GM18861 (cell line): Measurements from ENCODE around the gene PABPN1L.

Experiments used
- ATAC-seq: cut with Tn5 transposase; IDR thresholded peaks from one replicate; pipeline ENCODE4 v1.9.1; 2021; ENCODE audit not compliant: unreplicated experiment

Gene PABPN1L

GRCh38 chr16:88884569-88885271 is 18.3 kb upstream of the PABPN1L start:
- ATAC-seq: no peak

DNA sequence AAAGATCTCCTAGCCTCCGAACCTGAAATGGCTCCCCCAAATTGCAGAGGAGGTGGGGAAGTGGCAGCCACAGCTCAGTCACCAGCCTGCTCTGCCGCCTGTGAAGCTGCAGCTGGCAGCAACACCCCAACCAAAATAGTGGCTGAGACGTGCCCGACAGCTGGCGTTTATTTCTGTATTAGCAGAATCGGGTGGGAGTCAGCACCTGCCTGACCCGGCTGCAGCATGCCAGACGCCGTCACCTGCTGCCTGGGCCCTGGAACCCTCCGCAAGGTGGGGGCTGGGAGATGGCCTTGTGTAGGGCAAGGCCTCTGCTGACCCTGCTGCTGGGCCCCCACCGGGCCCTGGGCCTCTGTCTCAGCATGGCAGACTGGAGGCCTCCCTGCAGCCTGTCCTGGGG is 17.5 kb upstream of the PABPN1L start:
- no peak for ATAC-seq

GRCh38 chr16:88883117-88883895 is 16.8 kb upstream of the PABPN1L start:
- no peak for ATAC-seq

DNA sequence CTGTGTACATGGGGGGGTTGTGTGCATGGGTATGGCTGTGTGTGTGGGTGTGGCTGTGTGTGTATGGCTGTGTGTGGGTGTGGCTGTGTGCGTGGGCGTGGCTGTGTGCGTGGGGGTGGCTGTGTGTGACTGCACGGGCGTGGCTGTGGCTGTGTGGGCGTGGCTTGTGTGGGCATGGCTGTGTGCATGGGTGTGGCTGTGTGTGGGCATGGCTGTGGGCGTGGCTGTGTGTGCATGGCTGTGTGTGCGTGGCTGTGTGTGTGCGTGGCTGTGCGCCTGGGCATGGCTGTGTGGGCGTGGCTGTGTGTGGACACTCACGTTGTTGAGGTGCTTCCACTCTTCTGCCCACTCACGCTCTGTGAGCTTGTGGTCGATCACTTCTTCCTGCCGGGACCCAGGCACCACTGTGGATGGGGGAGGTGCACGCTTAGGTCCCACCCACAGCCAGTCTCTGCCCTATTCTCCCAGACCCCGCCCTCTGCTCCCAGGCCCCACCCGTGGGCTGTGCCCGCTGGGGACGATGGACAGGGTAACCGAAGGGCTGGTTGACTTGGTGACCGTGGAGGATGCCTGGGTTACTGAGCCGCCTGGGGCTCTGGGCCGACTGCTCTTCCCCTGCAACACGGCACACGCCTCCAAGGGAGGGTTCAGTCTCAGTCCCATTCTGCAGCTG is 16.0 kb upstream of the PABPN1L start:
- ATAC-seq: no peak

DNA sequence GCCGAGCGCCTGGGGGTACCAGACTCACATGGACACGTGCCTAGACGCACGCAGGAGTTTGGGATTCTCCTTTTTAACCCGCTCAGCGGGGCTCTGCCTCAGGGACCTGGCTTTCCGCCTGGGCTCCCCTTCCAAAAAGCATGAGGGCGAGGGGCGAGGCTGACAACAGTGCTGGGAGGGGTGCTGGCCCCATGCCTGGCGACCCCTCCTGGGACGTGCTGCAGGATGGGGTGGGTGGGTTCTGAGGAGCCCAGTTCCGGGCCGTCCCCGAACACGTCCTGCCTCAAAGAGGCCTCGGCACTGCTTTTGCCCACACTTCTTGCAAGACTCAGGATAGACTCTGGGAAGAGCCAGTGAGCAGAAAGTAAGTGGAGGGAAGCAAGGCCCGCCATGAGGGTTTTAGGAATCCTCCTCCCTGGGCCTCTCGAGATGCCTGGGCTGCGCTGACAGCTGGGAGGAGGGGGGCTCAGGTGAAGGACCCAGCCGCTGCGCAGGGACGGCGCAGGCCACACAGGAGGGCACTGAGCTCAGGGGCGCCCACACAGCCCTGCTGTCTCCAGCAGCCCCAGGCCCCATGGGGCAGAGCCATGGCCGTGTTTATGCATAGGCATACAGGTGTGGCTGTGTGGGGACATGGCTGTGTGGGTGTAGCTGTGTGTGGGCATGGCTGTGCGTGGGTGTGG is 15.4 kb upstream of the PABPN1L start:
- ATAC-seq: no peak

DNA sequence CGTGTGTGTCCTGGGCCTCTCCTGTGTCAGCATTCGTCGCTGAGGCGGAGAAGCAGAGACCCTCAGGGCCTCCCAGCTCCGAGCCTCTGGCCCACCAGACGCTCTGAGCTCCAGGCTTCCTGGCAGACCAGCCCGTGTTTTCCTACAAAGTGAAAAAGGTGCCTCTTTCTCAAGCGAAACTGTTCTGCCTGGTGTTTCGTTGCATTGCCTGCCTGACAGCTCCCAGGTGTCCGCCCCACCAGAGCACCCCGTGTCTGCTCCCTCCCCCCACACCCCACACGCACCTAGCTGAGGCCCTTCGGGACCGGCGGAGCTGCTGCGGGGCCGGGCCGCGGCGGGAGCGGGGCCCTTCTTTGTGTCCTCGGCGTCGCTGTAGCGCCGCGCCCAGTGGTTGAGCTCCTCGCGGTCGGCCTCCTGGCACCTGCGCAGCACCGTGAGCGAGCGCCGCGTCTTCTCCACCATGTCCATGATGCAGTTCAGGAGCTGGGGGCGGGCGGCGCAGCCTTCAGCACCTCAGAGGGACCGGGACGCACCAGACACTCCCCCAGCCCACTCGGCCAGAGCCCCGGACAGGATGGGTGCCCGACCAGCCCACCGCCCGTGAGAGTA is 14.7 kb upstream of the PABPN1L start:
- no peak for ATAC-seq

- ATAC-seq: no peak
Measured at GRCh38 chr16:88880226-88881006, 14.0 kb upstream of the PABPN1L start.

DNA sequence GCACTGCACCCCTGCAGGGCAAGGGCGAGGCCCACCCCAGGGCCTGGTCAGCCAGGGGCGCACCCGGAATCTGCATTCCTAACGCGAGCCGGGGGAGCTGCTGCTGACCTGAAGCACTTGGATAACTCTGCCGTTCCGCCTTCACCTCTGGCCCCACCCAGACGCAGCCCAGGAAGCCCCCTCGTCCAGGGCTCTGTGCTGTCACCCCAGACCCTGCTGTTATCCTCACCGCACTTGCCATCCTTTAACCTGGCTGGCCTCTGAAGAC is 13.3 kb upstream of the PABPN1L start:
- ATAC-seq: no peak

- ATAC-seq: no peak
Measured at GRCh38 chr16:88878967-88879787, 12.7 kb upstream of the PABPN1L start.

DNA sequence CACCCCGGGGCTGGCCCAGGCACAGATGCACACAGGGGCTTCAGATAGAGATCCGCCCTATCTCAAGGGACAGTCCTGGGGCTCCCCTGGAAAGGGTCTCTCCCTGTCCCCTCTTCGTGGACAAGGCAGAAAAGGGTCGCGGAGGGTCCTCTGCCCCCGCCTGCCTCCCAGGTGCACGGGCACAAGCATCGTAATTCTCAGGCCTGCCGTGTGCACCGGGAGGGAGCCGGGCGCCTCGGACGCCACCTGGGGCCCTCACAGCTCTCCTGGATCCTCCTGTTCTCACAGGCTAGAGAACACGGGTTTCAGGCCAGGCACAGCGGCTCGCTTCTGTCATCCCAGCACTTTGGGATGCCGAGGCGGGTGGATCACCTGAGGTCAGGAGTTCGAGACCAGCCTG is 11.9 kb upstream of the PABPN1L start:
- no peak for ATAC-seq

- ATAC-seq: no peak
Measured at GRCh38 chr16:88877564-88878289, 11.3 kb upstream of the PABPN1L start.

GRCh38 chr16:88876942-88877526 is 10.6 kb upstream of the PABPN1L start:
- ATAC-seq: no peak

DNA sequence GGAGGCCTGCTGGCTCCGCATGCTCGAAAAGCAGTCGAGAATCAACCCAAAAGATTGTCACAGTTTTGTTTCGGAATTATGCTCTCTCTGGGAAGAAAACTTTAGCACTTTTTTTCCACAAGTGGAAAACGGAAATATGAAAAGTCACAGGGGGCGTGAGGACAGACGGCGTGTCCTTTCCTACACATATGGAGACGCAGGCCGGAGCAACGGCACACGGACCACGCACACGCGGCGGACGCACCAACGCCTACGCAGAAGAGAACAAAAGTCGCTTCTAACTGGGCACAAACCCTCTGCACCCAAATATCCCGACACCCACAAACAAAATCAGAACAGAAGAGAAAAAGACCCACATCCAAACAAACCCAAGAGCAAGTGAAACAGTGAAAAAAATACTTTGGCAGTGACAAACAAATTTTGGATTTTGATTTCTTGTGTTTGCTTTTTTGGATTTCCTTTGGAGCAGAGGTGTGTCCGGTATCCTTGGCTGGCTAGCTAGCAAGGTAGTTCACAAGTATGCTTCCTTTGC is 9.3 kb upstream of the PABPN1L start:
- no peak for ATAC-seq

DNA sequence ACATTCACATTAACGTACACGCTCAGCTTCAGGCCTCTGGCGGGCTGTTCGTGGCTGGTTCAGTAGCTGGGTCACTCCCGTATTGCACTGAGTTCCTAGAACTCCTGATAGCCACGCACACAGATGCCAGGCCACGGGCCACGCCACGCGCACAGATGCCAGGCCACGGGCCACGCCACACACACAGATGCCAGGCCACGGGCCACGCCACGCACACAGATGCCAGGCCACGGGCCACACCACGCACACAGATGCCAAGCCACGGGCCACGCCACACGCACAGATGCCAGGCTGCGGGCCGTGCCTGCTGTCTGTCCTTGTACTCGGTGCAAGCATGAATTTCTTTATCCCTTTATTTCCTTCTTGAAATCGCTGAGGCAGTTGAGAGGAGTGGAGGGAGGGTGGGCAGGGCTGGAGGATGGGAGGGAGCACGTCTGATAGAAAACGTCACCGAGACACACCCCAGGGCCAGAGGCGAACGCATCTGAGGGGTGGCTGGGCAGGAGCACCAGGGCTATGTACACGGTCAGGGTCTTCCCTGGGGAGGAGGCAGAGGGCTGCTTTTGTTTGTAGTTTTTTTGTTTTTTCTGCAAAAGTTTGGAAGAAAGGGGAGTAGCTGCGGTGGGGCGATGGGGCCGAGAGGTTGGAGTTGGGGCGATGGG is 8.6 kb upstream of the PABPN1L start:
- ATAC-seq: no peak

- ATAC-seq: no peak
Measured at GRCh38 chr16:88872650-88873331, 6.3 kb upstream of the PABPN1L start.

GRCh38 chr16:88871730-88872416 is 5.4 kb upstream of the PABPN1L start:
- ATAC-seq: no peak

- ATAC-seq: no peak
Measured at GRCh38 chr16:88871349-88871702, 4.9 kb upstream of the PABPN1L start.
